Esophagus squamous epithelium (tissue), 4 donors: ENCODE data around the gene AFAP1L2.

ENCODE experiments used
- CTCF ChIP-seq, 6 experiments: fragments of 450-650 bp in 4 of 6; fragments of 200-600 bp in 2 of 6; sonication (generic) in 2 of 6; IDR thresholded peaks; one replicate each; pipeline ENCODE4 v1.5.1; 2016 to 2019; ENCODE audit warnings: antibody characterized with exemption in 6 of 6, mild to moderate bottlenecking in 4 of 6, moderate library complexity in 4 of 6
- POLR2A ChIP-seq, 4 donors: fragments of 450-650 bp; IDR thresholded peaks; one replicate each; pipeline ENCODE4 v1.6.1; 2017; ENCODE audit warnings: antibody characterized with exemption in 4 of 4, mild to moderate bottlenecking in 4 of 4, moderate library complexity in 3 of 4

- TF ChIP-seq CTCF (IDR thresholded peaks at IDR 0.05), result no peak
- no peak for TF ChIP-seq POLR2A (IDR thresholded peaks at IDR 0.05)
Measured at GRCh38 chr10:114398587-114399331, 5.5 kb downstream of the AFAP1L2 start.
